MM.1S (cell line): ENCODE data around the gene SS18L1.

Source experiments
- DNase-seq: peaks from one replicate; pipeline ENCODE4 v3.0.0-alpha.2; 2015
- H2AFZ ChIP-seq: fragments of 300-600 bp; sonication (generic); 2 replicates; pipeline ENCODE4 v1.6.0; 2016; ENCODE audit warnings: antibody characterized with exemption, low read length
- H3F3A ChIP-seq: fragments of 300-600 bp; sonication (generic); 2 replicates; pipeline ENCODE4 v1.6.1; 2016; ENCODE audit warnings: mild to moderate bottlenecking, antibody characterized with exemption, low read length, moderate library complexity, mixed read lengths; ENCODE audit not compliant: insufficient read depth
- H3K27ac ChIP-seq: fragments of 300-600 bp; sonication (generic); 2 replicates; pipeline ENCODE4 v1.5.1; 2016; ENCODE audit warnings: mild to moderate bottlenecking, low read length
- H3K27me3 ChIP-seq: fragments of 300-600 bp; sonication (generic); replicated peaks from 2 replicates; pipeline ENCODE4 v1.6.0; 2016; ENCODE audit warnings: low read length; ENCODE audit not compliant: insufficient read depth
- H3K36me3 ChIP-seq: fragments of 300-600 bp; sonication (generic); replicated peaks from 2 replicates; pipeline ENCODE4 v1.6.1; 2016; ENCODE audit warnings: mild to moderate bottlenecking, low read length, mixed read lengths; ENCODE audit not compliant: insufficient read depth
- H3K4me1 ChIP-seq: fragments of 300-600 bp; sonication (generic); 2 replicates; pipeline ENCODE4 v1.6.1; 2016; ENCODE audit warnings: low read length, mixed read lengths
- H3K4me2 ChIP-seq: fragments of 300-600 bp; sonication (generic); 2 replicates; pipeline ENCODE4 v1.6.0; 2016; ENCODE audit warnings: low read depth, low read length
- H3K4me3 ChIP-seq: fragments of 300-600 bp; sonication (generic); 2 replicates; pipeline ENCODE4 v1.5.1; 2016; ENCODE audit warnings: low read length, mixed read lengths
- H3K79me2 ChIP-seq: fragments of 300-600 bp; sonication (generic); 2 replicates; pipeline ENCODE4 v1.6.1; 2016; ENCODE audit warnings: mixed run types, low read length, mixed read lengths
- H3K9ac ChIP-seq: fragments of 300-600 bp; sonication (generic); 2 replicates; pipeline ENCODE4 v1.6.1; 2016; ENCODE audit warnings: low read length, mixed read lengths
- H3K9me2 ChIP-seq: fragments of 300-600 bp; sonication (generic); replicated peaks from 2 replicates; pipeline ENCODE4 v1.6.1; 2016; ENCODE audit warnings: mild to moderate bottlenecking, low read length, mixed read lengths; ENCODE audit not compliant: insufficient read depth
- H3K9me3 ChIP-seq: fragments of 300-600 bp; sonication (generic); replicated peaks from 2 replicates; pipeline ENCODE4 v1.6.1; 2016; ENCODE audit warnings: mild to moderate bottlenecking, low read length, mixed read lengths; ENCODE audit not compliant: insufficient read depth
- H4K20me1 ChIP-seq: fragments of 300-600 bp; sonication (generic); 2 replicates; pipeline ENCODE4 v1.6.1; 2016; ENCODE audit warnings: mild to moderate bottlenecking, low read length, moderate library complexity, mixed read lengths; ENCODE audit not compliant: insufficient read depth
- EZH2 ChIP-seq: fragments of 300-600 bp; sonication (generic); optimal IDR thresholded peaks from 2 replicates; pipeline ENCODE3; 2017; ENCODE audit warnings: low read depth, mild to moderate bottlenecking, antibody characterized with exemption, low read length, mixed read lengths
- EZH2phosphoT487 ChIP-seq: fragments of 300-600 bp; sonication (generic); IDR thresholded peaks from 2 replicates; pipeline ENCODE4 v1.6.1; 2018; ENCODE audit warnings: antibody characterized with exemption, low read length
- TF ChIP-seq, protein P1 (sequence below): fragments of 300-600 bp; sonication (generic); IDR thresholded peaks from 2 replicates; pipeline ENCODE4 v1.5.1; 2016; ENCODE audit warnings: antibody characterized with exemption, low read length, mixed read lengths

The SS18L1 gene

DNA sequence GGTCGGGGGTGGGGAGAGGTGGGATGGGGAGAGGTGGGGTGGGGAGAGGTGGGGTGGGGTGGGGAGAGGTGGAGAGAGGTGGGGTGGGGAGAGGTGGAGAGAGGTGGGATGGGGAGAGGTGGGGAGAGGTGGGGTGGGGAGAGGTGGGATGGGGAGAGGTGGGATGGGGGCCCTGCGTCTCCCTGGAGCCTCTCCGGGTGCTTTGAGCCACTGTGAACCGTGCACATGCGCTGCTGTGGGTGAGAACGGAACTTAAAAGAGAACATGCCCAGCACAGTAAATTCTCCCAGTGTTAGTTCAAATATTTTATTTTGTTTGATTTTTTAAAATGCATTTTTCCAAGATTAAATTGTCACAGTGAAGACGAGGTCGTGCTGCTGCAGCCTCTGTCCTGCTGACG, 16.7 kb downstream of the SS18L1 start:
- H3K9ac ChIP-seq = no peak overlapping the region
- DNase-seq = no peak
- no peaks in the 10 kb centered on the region for H3K9me3 ChIP-seq
- no peaks in the 10 kb centered on the region for H3K27me3 ChIP-seq
- H3F3A ChIP-seq = no peaks in the 10 kb centered on the region
- no peaks in the 10 kb centered on the region for H3K9me2 ChIP-seq
- no peak overlapping the region for H2AFZ ChIP-seq
- no peaks in the 10 kb centered on the region for H3K4me1 ChIP-seq
- TF ChIP-seq, protein P1, sequence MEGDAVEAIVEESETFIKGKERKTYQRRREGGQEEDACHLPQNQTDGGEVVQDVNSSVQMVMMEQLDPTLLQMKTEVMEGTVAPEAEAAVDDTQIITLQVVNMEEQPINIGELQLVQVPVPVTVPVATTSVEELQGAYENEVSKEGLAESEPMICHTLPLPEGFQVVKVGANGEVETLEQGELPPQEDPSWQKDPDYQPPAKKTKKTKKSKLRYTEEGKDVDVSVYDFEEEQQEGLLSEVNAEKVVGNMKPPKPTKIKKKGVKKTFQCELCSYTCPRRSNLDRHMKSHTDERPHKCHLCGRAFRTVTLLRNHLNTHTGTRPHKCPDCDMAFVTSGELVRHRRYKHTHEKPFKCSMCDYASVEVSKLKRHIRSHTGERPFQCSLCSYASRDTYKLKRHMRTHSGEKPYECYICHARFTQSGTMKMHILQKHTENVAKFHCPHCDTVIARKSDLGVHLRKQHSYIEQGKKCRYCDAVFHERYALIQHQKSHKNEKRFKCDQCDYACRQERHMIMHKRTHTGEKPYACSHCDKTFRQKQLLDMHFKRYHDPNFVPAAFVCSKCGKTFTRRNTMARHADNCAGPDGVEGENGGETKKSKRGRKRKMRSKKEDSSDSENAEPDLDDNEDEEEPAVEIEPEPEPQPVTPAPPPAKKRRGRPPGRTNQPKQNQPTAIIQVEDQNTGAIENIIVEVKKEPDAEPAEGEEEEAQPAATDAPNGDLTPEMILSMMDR = no peak
- TF ChIP-seq EZH2 = no peak
- no peak for TF ChIP-seq EZH2phosphoT487
- no peak overlapping the region for H3K27ac ChIP-seq
- no peak overlapping the region for H3K4me2 ChIP-seq
- no peaks in the 10 kb centered on the region for H4K20me1 ChIP-seq
- no peaks in the 10 kb centered on the region for H3K36me3 ChIP-seq
- H3K4me3 ChIP-seq = no peak overlapping the region
- peaks cover 31% of the 10 kb centered on the region for H3K79me2 ChIP-seq

DNA sequence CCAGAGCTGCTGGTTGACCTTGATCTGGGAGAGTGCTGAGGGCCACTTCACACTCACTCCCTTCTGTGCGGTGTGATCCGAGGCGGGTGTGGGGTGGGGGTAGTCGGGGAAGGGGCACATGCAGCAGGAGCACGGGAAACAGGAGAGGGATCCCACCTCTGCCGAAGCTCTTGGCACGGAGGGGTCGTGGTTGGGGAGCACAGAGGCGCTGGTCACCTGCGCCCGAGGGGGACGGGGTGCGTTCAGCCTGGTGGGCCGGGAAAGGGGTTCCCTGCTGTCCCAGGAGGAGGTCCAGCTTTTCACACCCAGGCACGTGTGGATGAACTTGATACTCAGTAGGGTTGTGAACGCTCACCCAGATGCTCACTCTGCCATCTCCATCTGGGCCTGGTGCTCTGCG, 17.3 kb downstream of the SS18L1 start:
- Histone ChIP-seq H4K20me1 (no peaks in the 10 kb centered on the region), H3K4me3 (no peak overlapping the region), H3K9me2 (no peaks in the 10 kb centered on the region), H2AFZ (no peak overlapping the region), H3K9ac (no peak overlapping the region), H3K27me3 (no peaks in the 10 kb centered on the region), H3K9me3 (no peaks in the 10 kb centered on the region), H3K4me1 (no peaks in the 10 kb centered on the region), H3F3A (no peaks in the 10 kb centered on the region), H3K36me3 (no peaks in the 10 kb centered on the region), H3K27ac (no peak overlapping the region), H3K79me2 (peaks cover 28% of the 10 kb centered on the region), H3K4me2 (no peak overlapping the region)
- no peak for DNase-seq
- no peak for TF ChIP-seq EZH2phosphoT487
- TF ChIP-seq, protein P1 = no peak
- TF ChIP-seq EZH2 = no peak

DNA sequence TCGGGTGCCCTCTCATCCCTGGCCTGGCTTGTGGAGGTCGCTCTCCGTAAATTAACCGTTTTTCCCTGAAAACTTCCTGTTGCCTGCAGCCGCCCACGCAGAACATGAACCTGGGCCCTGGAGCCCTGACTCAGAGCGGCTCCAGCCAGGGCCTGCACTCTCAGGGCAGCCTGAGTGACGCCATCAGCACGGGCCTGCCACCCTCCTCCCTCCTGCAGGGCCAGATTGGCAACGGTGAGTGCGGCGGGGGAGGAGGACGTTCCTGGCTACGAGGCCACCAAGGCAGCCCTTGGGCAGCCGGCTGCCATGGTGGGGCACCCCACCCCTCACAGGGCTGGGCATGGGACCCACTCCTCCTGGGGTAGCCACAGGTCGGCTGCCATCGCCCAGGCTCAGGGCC, 17.8 kb downstream of the SS18L1 start:
- no peaks in the 10 kb centered on the region for H4K20me1 ChIP-seq
- TF ChIP-seq, protein P1 = no peak
- no peak for TF ChIP-seq EZH2
- TF ChIP-seq EZH2phosphoT487 = no peak
- no peaks in the 10 kb centered on the region for H3F3A ChIP-seq
- H3K27me3 ChIP-seq = no peaks in the 10 kb centered on the region
- no peak overlapping the region for H3K4me2 ChIP-seq
- H3K36me3 ChIP-seq = no peaks in the 10 kb centered on the region
- no peak overlapping the region for H3K9ac ChIP-seq
- H3K27ac ChIP-seq = no peak overlapping the region
- H2AFZ ChIP-seq = no peak overlapping the region
- H3K4me3 ChIP-seq = no peak overlapping the region
- no peaks in the 10 kb centered on the region for H3K9me3 ChIP-seq
- H3K4me1 ChIP-seq = no peaks in the 10 kb centered on the region
- DNase-seq = no peak
- H3K9me2 ChIP-seq = no peaks in the 10 kb centered on the region
- H3K79me2 ChIP-seq = peaks cover 23% of the 10 kb centered on the region
